GM12872 (cell line): ENCODE data around the gene MMP19.

ENCODE experiments used
- TF ChIP-seq, protein P1 (sequence below): IDR thresholded peaks from 3 replicates; pipeline ENCODE4 v1.5.1; 2011; ENCODE audit warnings: low read depth, mild to moderate bottlenecking, low read length, moderate library complexity; ENCODE audit not compliant: insufficient read depth

Gene MMP19, protein sequence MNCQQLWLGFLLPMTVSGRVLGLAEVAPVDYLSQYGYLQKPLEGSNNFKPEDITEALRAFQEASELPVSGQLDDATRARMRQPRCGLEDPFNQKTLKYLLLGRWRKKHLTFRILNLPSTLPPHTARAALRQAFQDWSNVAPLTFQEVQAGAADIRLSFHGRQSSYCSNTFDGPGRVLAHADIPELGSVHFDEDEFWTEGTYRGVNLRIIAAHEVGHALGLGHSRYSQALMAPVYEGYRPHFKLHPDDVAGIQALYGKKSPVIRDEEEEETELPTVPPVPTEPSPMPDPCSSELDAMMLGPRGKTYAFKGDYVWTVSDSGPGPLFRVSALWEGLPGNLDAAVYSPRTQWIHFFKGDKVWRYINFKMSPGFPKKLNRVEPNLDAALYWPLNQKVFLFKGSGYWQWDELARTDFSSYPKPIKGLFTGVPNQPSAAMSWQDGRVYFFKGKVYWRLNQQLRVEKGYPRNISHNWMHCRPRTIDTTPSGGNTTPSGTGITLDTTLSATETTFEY

GRCh38 chr12:55842681-55843429, at the start of gene MMP19:
MMP19 (minus strand) TSS chr12:55842936; CDS start chr12:55842830, 106 bp downstream.
- TF ChIP-seq, protein P1, sequence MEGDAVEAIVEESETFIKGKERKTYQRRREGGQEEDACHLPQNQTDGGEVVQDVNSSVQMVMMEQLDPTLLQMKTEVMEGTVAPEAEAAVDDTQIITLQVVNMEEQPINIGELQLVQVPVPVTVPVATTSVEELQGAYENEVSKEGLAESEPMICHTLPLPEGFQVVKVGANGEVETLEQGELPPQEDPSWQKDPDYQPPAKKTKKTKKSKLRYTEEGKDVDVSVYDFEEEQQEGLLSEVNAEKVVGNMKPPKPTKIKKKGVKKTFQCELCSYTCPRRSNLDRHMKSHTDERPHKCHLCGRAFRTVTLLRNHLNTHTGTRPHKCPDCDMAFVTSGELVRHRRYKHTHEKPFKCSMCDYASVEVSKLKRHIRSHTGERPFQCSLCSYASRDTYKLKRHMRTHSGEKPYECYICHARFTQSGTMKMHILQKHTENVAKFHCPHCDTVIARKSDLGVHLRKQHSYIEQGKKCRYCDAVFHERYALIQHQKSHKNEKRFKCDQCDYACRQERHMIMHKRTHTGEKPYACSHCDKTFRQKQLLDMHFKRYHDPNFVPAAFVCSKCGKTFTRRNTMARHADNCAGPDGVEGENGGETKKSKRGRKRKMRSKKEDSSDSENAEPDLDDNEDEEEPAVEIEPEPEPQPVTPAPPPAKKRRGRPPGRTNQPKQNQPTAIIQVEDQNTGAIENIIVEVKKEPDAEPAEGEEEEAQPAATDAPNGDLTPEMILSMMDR = no peak

- TF ChIP-seq, protein P1 = no peak
Measured at GRCh38 chr12:55891310-55891709, 48.6 kb upstream of the MMP19 start.

- TF ChIP-seq, protein P1 = no peak
Measured at GRCh38 chr12:55885113-55885512, 42.4 kb upstream of the MMP19 start.

DNA sequence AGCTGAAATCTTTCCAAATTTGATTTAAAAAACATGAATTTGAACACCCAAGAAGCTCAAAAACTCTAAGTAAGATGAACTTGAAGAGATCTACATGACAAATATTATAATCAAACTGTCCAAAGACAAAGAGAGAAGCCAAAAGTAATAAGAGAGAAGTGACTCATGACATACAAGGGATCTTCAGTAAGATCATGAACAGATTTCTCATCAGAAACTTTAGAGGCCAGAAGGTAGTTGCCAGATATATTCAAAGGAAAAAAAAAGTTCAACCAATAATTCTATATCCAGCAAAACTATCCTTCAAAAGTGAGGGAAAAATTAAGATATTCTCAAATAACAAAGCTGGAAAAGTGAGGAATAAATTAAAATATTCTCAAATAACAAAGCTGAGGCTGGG, 35.1 kb upstream of the MMP19 start:
- TF ChIP-seq, protein P1 = no peak

DNA sequence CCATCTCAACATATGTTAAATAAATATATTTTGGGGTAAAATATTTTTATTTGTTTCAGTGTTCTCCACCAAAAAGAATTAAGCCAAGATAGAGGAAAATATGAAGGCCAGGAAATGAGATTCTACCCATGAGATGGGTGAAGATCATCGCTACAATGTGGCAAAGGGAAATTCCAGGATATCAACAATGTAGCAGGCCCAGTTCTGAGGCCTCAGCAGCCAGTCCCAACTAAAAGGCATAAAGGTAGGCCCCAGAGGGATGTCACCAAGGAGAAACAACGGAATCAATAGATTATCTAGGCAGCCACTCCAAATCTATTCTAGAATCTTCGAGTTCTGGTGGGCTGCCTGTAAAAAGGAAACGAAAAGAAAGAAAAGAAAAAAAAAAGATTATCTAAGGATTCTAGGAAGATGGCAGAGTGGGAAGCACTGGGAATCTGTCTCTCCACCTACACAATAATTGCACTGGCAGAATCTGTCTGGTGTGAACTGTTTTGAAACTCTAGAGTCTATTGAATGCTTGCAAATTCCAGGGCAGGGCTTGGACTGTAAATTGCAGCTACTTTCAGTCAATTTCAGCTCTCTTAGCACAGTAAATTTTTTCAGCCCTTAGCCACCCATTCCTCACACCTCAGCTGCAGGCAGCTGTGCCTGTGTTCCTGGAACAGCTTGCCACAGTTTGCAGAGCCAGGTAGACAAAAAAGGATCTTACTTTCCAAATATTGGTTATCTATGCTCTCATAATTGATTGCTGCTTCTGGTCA, 33.1 kb upstream of the MMP19 start:
- TF ChIP-seq, protein P1 = no peak

DNA sequence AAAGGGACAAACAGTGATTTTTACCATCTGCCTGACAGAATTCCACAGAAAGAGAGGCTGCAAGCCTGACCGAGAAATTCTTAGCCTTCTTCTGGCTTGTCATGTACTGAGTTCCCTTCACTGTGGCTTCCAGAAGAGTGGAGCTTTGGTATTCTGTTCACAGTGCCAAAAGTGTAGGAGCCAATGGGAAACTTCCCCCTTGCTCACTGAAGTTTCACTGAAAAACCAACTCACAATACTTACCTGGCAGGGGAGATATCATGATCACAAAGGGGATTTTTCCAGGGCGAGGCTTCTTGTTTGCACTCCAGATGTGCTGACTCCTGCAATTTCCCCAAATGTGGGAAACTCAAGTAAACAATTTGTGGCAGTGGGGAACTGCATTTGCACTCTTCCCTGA, 31.7 kb upstream of the MMP19 start:
- TF ChIP-seq, protein P1 = no peak

DNA sequence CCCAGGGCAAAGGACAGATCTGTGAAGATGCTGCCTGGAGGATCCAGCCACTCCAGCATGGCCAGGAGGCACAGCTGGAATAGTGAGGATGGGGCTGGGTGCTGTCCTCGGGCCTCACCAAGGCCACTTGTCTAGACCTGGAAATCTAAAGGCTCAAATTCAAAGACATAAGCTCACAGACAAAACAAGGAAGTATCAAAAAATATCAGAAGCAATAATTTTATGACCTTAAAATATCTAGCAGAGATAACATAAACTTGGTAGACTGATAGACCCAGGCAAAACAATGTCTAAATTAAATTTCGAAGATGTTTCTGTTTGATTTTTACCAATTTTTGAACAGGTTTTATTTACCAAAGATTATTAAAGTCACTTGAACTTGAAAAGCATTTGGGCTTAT, 22.6 kb upstream of the MMP19 start:
- TF ChIP-seq, protein P1 = no peak
